Trophoblast cell (in vitro differentiated cells and primary cell): ENCODE data around the gene POU2F1.
A peak's percentile ranks its signal among the peaks of the same experiment; 100 is the strongest.

Experiments
- DNase-seq, 2 donors: peaks; one replicate each; pipeline ENCODE4 v3.0.0-alpha.2; 2016
- H2AFZ ChIP-seq: 2 replicates; pipeline ENCODE4 v1.6.1; 2013; ENCODE audit warnings: low read length, moderate library complexity, mild to moderate bottlenecking; ENCODE audit not compliant: insufficient read depth, poor library complexity
- H2AK5ac ChIP-seq: 2 replicates; pipeline ENCODE4 v1.6.1; 2013; ENCODE audit warnings: mild to moderate bottlenecking, low read length
- H2BK120ac ChIP-seq: 2 replicates; pipeline ENCODE4 v1.6.1; 2013; ENCODE audit warnings: low read length, mild to moderate bottlenecking, moderate library complexity; ENCODE audit not compliant: insufficient read depth, poor library complexity
- H2BK12ac ChIP-seq: 2 replicates; pipeline ENCODE4 v1.6.1; 2013; ENCODE audit warnings: mild to moderate bottlenecking, low read length, moderate library complexity
- H2BK5ac ChIP-seq: 2 replicates; pipeline ENCODE4 v1.6.1; 2013; ENCODE audit warnings: low read length, low read depth, moderate library complexity, mild to moderate bottlenecking; ENCODE audit not compliant: poor library complexity
- H3K14ac ChIP-seq: 2 replicates; pipeline ENCODE4 v1.6.1; 2013; ENCODE audit warnings: mild to moderate bottlenecking, low read length
- H3K18ac ChIP-seq: 2 replicates; pipeline ENCODE4 v1.6.1; 2013; ENCODE audit warnings: mild to moderate bottlenecking, low read length
- H3K23ac ChIP-seq: 2 replicates; pipeline ENCODE4 v1.6.1; 2013; ENCODE audit warnings: low read length
- H3K27ac ChIP-seq: 2 replicates; pipeline ENCODE4 v1.5.1; 2013; ENCODE audit warnings: low read depth, mild to moderate bottlenecking, inconsistent platforms, low read length, moderate library complexity
- H3K27me3 ChIP-seq: 2 replicates; pipeline ENCODE4 v1.6.1; 2013; ENCODE audit warnings: inconsistent platforms, mild to moderate bottlenecking, low read length, moderate library complexity; ENCODE audit not compliant: insufficient read depth
- H3K36me3 ChIP-seq, 2 experiments: 1 replicate in 1 of 2; 2 replicates in 1 of 2; pipeline ENCODE4 v1.6.1; 2013; ENCODE audit warnings: low read length in 2 of 2, mild to moderate bottlenecking in 2 of 2, moderate library complexity in 1 of 2; ENCODE audit not compliant: insufficient read depth in 2 of 2, control insufficient read depth in 1 of 2
- H3K4ac ChIP-seq: 2 replicates; pipeline ENCODE4 v1.6.1; 2013; ENCODE audit warnings: low read depth, mild to moderate bottlenecking, low read length, moderate library complexity
- H3K4me1 ChIP-seq, 2 experiments: 1 replicate in 1 of 2; 2 replicates in 1 of 2; pipeline ENCODE4 v1.6.1; 2013; ENCODE audit warnings: low read length in 2 of 2, mild to moderate bottlenecking in 2 of 2, moderate library complexity in 1 of 2; ENCODE audit not compliant: insufficient read depth in 2 of 2, control insufficient read depth in 1 of 2
- H3K4me2 ChIP-seq: 2 replicates; pipeline ENCODE4 v1.6.1; 2013; ENCODE audit warnings: inconsistent platforms, mild to moderate bottlenecking, low read length, moderate library complexity
- H3K4me3 ChIP-seq: 2 replicates; pipeline ENCODE4 v1.5.1; 2013; ENCODE audit warnings: mild to moderate bottlenecking, low read depth, low read length, inconsistent platforms
- H3K79me1 ChIP-seq: one replicate; pipeline ENCODE4 v1.6.1; 2013; ENCODE audit warnings: low read length
- H3K79me2 ChIP-seq: 2 replicates; pipeline ENCODE4 v1.6.1; 2013; ENCODE audit warnings: low read length, mild to moderate bottlenecking; ENCODE audit not compliant: control insufficient read depth, insufficient read depth, poor library complexity
- H3K9ac ChIP-seq: 2 replicates; pipeline ENCODE4 v1.6.1; 2013; ENCODE audit warnings: mild to moderate bottlenecking, low read length
- H3K9me3 ChIP-seq: 2 replicates; pipeline ENCODE4 v1.6.1; 2013; ENCODE audit warnings: low read depth, mild to moderate bottlenecking, control low read depth, inconsistent platforms, low read length; ENCODE audit not compliant: insufficient read depth
- H4K12ac ChIP-seq: 2 replicates; pipeline ENCODE4 v1.6.1; 2013; ENCODE audit warnings: low read depth, mild to moderate bottlenecking, low read length, moderate library complexity
- H4K8ac ChIP-seq: 2 replicates; pipeline ENCODE4 v1.6.1; 2013; ENCODE audit warnings: low read depth, mild to moderate bottlenecking, low read length, moderate library complexity
- H4K91ac ChIP-seq: one replicate; pipeline ENCODE4 v1.6.1; 2013; ENCODE audit warnings: low read depth, mild to moderate bottlenecking, low read length, moderate library complexity
- WGBS: extraction: QIAGEN DNeasy Blood & Tissue Kit; methylation state at CpG from one replicate; pipeline ENCODE4 v1.1.7; 2013; ENCODE audit warnings: missing lambda C conversion rate; ENCODE audit not compliant: insufficient read length, insufficient coverage; ENCODE audit errors: extremely low coverage; 5-methylcytosine and 5-hydroxymethylcytosine counted together

The POU2F1 gene

GRCh38 chr1:167185974-167186657, 34.6 kb upstream of the POU2F1 start:
- no CpG with 5 or more reads among the region's 6 CpGs for WGBS
- Histone ChIP-seq H4K91ac (no peak overlapping the region), H2BK5ac (no peak overlapping the region), H2AFZ (no peak overlapping the region), H2BK120ac (no peak overlapping the region), H2AK5ac (no peak overlapping the region), H3K4me3 (no peak overlapping the region), H4K8ac (no peak overlapping the region), H3K79me1 (no peaks in the 10 kb centered on the region), H3K4ac (no peak overlapping the region), H3K4me2 (no peak overlapping the region), H3K79me2 (no peaks in the 10 kb centered on the region), H3K14ac (no peak overlapping the region), H2BK12ac (no peak overlapping the region), H3K23ac (no peak overlapping the region), H3K36me3 (no peaks in the 10 kb centered on the region), H3K18ac (no peak overlapping the region), H3K9ac (no peak overlapping the region), H3K27me3 (no peaks in the 10 kb centered on the region), H3K9me3 (no peaks in the 10 kb centered on the region), H4K12ac (no peak overlapping the region), H3K4me1 (no peaks in the 10 kb centered on the region), H3K27ac (no peak overlapping the region)
- DNase-seq = peak; percentile 70 to 90

- Histone ChIP-seq H3K4me3 (no peak overlapping the region), H3K9me3 (no peaks in the 10 kb centered on the region), H4K12ac (no peak overlapping the region), H3K4ac (no peak overlapping the region), H2BK120ac (no peak overlapping the region), H4K8ac (no peak overlapping the region), H3K23ac (no peak overlapping the region), H3K4me2 (no peak overlapping the region), H3K79me1 (no peaks in the 10 kb centered on the region), H2BK12ac (no peak overlapping the region), H3K9ac (no peak overlapping the region), H2AK5ac (no peak overlapping the region), H3K4me1 (no peaks in the 10 kb centered on the region), H4K91ac (no peak overlapping the region), H3K79me2 (no peaks in the 10 kb centered on the region), H3K14ac (no peak overlapping the region), H3K36me3 (no peaks in the 10 kb centered on the region), H3K27ac (no peak overlapping the region), H2AFZ (no peak overlapping the region), H3K27me3 (no peaks in the 10 kb centered on the region), H2BK5ac (no peak overlapping the region), H3K18ac (no peak overlapping the region)
- DNase-seq = no peak
- no CpG with 5 or more reads among the region's 2 CpGs for WGBS
Measured at GRCh38 chr1:167186771-167187170, 33.9 kb upstream of the POU2F1 start.

GRCh38 chr1:167190747-167191237, 29.9 kb upstream of the POU2F1 start:
- no peak overlapping the region for H4K91ac ChIP-seq
- H3K18ac ChIP-seq = no peak overlapping the region
- DNase-seq = no peak
- no peak overlapping the region for H4K12ac ChIP-seq
- no peak overlapping the region for H2BK12ac ChIP-seq
- no peaks in the 10 kb centered on the region for H3K36me3 ChIP-seq
- H3K4ac ChIP-seq = no peak overlapping the region
- no peaks in the 10 kb centered on the region for H3K27me3 ChIP-seq
- no peak overlapping the region for H2BK120ac ChIP-seq
- no peaks in the 10 kb centered on the region for H3K79me1 ChIP-seq
- no peak overlapping the region for H2AFZ ChIP-seq
- H3K23ac ChIP-seq = no peak overlapping the region
- H3K79me2 ChIP-seq = no peaks in the 10 kb centered on the region
- H2AK5ac ChIP-seq = no peak overlapping the region
- H3K4me3 ChIP-seq = no peak overlapping the region
- no peaks in the 10 kb centered on the region for H3K9me3 ChIP-seq
- H3K14ac ChIP-seq = no peak overlapping the region
- no peaks in the 10 kb centered on the region for H3K4me1 ChIP-seq
- H4K8ac ChIP-seq = no peak overlapping the region
- no CpG with 5 or more reads among the region's 9 CpGs for WGBS
- H3K27ac ChIP-seq = no peak overlapping the region
- no peak overlapping the region for H3K4me2 ChIP-seq
- no peak overlapping the region for H3K9ac ChIP-seq
- H2BK5ac ChIP-seq = no peak overlapping the region

DNA sequence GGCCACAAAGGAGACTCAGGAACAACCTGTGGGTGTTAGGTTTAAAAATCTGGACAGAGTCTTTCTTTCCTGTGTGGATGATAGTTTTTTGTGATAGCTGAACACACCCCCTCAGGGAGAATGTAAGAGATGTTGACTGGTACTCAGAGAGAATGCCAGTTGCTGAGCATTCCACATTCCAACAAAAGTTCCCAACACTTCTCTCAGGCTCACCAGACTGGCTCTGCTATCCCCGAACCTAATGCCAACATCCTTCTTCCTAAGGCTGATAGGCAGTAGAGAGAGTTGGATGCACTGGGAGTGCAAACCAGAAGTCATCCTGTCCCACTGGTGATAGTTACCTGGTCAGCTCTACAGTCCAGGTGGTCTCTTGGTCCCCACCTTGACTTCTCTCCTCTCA, 28.7 kb upstream of the POU2F1 start:
- Histone ChIP-seq H3K9ac (no peak overlapping the region), H3K4me2 (no peak overlapping the region), H3K18ac (no peak overlapping the region), H3K79me2 (no peaks in the 10 kb centered on the region), H2AK5ac (peak overlapping the region; percentile 64), H2BK5ac (no peak overlapping the region), H4K8ac (no peak overlapping the region), H2AFZ (no peak overlapping the region), H3K27ac (no peak overlapping the region), H3K79me1 (no peaks in the 10 kb centered on the region), H3K14ac (no peak overlapping the region), H2BK120ac (no peak overlapping the region), H2BK12ac (no peak overlapping the region), H4K91ac (no peak overlapping the region), H3K4ac (no peak overlapping the region), H3K4me3 (no peak overlapping the region), H3K27me3 (no peaks in the 10 kb centered on the region), H3K4me1 (no peaks in the 10 kb centered on the region), H3K23ac (no peak overlapping the region), H4K12ac (no peak overlapping the region), H3K9me3 (no peaks in the 10 kb centered on the region), H3K36me3 (no peaks in the 10 kb centered on the region)
- WGBS = no CpG with 5 or more reads among the region's 1 CpG
- DNase-seq = peak in 1 of 2 donors; percentile 43
